GM12891 (cell line): ENCODE measurements around the gene LAPTM5.

Experiments used
- PAX5 ChIP-seq: IDR thresholded peaks from 2 replicates; pipeline ENCODE4 v1.6.1; 2011; ENCODE audit warnings: low read length, moderate library complexity, mild to moderate bottlenecking; ENCODE audit not compliant: insufficient read depth, severe bottlenecking
- POLR2A ChIP-seq: IDR thresholded peaks from 2 replicates; pipeline ENCODE4 v1.6.1; 2011; ENCODE audit warnings: low read depth, low read length, control low read depth
- POLR2AphosphoS5 ChIP-seq: IDR thresholded peaks from 2 replicates; pipeline ENCODE4 v1.6.1; 2011; ENCODE audit warnings: low read depth, low read length, control low read depth
- SPI1 ChIP-seq: IDR thresholded peaks from 2 replicates; pipeline ENCODE4 v1.6.1; 2011; ENCODE audit warnings: low read depth, low read length, control low read depth

DNA sequence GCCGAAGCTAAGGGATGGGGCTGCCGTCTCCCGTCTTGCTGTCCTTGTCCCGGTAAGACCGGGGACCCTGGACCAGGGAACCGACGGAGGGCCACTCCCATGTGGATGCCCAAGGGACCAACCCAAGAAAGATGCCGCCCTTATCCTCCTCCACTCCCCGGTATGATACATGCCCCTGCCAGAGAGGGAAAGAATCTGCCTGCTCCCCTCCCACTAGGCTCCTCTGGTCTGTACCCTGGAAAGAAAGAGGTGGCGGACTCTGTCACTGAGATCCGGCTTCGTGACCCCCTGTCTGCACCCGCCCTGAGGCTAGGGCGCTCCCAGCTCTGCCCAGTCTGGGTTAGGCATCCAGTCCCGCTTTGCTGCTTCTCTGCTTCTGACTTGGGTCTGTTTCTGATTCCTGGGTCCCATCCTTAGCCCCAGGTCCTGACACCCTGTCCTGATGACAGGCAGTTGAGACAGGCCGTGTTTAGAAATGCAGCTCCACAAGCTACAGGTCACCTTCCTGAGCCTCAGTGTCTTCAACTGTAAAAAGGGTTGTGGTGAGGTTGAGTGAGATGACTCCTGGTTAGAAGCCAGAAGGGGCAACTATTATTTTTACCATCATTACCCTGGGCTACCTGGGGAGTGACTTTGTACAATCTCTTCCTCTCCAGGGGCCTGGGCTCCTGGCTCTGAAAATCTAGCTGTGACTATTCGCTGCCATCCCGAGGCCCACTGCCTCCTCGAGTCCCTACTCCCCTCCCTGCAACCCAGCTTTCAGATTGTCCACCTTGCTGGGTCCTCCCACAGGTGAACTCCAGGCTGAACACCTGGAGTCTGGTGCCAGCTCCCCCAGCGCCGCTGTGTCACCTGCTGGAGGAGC lies 37.9 kb downstream of the LAPTM5 start:
- TF ChIP-seq POLR2AphosphoS5 (no peak), POLR2A (no peak), SPI1 (no peak), PAX5 (no peak)
